GM19238 (cell line): ENCODE results near the gene DNALI1.
A peak's percentile ranks its signal among the peaks of the same experiment; 100 is the strongest.

Experiments used
- DNase-seq: peaks from one replicate; pipeline ENCODE4 v3.0.0; 2011; ENCODE audit warnings: low spot score; ENCODE audit not compliant: insufficient read length

The DNALI1 gene

DNA sequence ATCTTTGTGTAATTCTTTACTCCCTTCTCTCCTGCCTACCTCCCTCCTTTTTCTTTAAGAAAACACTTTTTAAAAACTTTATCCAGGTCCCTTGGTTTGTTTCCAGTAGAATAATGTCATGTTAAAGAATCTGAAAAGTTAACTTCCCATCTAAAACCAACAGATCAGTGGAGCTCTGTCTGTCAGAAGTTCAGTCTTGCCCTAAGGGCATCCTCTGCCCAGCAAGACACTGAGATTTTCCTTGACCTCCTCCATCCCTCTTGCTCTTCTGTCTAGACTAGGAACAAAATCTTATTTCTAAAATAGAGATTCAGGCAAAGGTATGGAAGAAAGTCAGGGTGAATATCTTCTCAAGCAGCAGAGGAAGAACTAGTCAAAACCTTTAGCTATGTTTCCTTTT is 44.7 kb downstream of the DNALI1 start:
- DNase-seq = no peak

GRCh38 chr1:37602750-37603694 is 46.3 kb downstream of the DNALI1 start:
- peak; percentile 44 for DNase-seq

GRCh38 chr1:37605061-37605650 is 48.4 kb downstream of the DNALI1 start:
- DNase-seq = no peak

GRCh38 chr1:37605806-37606474 is 49.2 kb downstream of the DNALI1 start:
- no peak for DNase-seq

DNA sequence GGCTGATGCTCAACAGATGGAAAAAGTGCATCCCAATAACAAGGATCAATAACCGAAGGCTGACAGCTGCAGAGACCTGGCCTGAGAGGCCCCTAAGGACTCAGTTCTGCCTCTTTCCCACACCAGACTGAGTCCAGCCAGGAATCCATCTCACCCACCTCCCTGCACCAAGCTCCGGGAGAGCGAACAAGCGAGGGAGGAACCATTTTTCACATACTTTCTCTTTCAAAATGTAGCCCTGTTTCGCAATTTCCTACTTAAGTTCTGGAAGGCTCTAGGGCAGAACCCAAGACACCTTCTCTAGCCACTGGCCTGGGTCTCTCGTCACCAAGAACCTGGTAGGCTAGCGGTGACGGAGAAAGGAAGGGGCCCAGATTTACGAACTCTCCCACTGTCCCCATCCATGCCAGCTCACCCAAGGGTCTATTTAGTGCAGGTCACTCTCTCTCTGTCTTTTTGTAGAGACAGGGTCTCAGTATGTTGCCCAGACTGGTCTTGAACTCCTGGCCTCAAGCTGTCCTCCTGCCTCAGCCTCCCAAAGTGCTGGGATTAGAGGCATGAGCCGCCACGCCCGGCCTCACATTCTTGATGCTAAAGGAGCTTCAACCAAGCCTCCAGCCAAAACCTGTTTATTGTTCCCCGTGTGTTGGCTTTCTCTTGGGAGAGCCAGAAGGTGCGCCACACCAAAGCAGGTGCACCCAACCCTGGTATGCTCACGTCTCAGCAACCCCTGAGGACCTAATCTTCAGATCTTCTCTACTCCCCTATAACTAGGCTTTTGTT is 49.9 kb downstream of the DNALI1 start:
- DNase-seq = no peak

- no peak for DNase-seq
These were observed 52.3 kb downstream of the DNALI1 start for GRCh38 chr1:37609002-37609401.

- no peak for DNase-seq
These were observed 53.3 kb downstream of the DNALI1 start for GRCh38 chr1:37609994-37610393.

- no peak for DNase-seq
These were observed 55.4 kb downstream of the DNALI1 start for GRCh38 chr1:37612186-37612585.

GRCh38 chr1:37614105-37614504 is 57.4 kb downstream of the DNALI1 start:
- no peak for DNase-seq

GRCh38 chr1:37616330-37616729 is 59.6 kb downstream of the DNALI1 start:
- no peak for DNase-seq
